Measurements from ENCODE around the gene ING5.

DNA sequence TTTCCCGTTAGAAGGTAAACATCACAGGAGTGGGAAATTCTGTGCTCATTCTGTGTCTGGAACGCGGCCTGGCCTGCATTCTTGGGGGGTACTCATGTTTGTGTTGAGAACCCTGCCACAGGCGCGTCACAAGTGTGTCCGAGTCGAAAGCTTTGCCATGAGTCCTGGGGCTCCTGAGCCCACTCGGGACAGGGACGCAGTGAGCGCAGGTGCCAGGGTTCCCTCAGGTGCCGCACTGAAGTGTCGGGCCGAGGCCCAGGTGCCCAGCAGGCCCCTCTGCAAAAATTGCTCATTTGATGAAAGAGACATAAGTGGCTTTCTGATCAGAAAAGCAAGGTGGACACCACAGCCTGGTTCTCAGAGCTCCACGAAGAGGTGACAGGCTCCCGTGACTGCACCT, 37.3 kb downstream of the ING5 start:
- TF ChIP-seq POLR2AphosphoS5 (IDR thresholded peaks at IDR 0.05), result no peak
- TF ChIP-seq, protein P1, sequence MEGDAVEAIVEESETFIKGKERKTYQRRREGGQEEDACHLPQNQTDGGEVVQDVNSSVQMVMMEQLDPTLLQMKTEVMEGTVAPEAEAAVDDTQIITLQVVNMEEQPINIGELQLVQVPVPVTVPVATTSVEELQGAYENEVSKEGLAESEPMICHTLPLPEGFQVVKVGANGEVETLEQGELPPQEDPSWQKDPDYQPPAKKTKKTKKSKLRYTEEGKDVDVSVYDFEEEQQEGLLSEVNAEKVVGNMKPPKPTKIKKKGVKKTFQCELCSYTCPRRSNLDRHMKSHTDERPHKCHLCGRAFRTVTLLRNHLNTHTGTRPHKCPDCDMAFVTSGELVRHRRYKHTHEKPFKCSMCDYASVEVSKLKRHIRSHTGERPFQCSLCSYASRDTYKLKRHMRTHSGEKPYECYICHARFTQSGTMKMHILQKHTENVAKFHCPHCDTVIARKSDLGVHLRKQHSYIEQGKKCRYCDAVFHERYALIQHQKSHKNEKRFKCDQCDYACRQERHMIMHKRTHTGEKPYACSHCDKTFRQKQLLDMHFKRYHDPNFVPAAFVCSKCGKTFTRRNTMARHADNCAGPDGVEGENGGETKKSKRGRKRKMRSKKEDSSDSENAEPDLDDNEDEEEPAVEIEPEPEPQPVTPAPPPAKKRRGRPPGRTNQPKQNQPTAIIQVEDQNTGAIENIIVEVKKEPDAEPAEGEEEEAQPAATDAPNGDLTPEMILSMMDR (IDR thresholded peaks at IDR 0.05), result no peak
